IMR-90 (cell line): Measurements from ENCODE around the gene WDR17. TPM values are rescaled to one million over a fixed set of nuclear protein-coding genes. Genes with fewer than 3 reads are reported as not detected.

Source experiments
- ATAC-seq: fragments of 200-7000 bp; cut with Tn5 transposase; 2 replicates; pipeline ENCODE4 v1.9.1; 2020; ENCODE audit warnings: low read depth, mild to moderate bottlenecking, moderate library complexity
- BruUV-seq: library from RNA; stranded (reverse); fragments of 400-500 nt; replicated peaks from 2 replicates; lab custom pipeline; 2021; lab: Mats Ljungman, UMichigan
- CTCF ChIA-PET: fragments of 300-600 bp; formaldehyde crosslinking; extraction: SDS; loops from one replicate; lab custom pipeline; 2021; ENCODE audit warnings: antibody characterized with exemption; lab: Yijun Ruan, JAX
- POLR2A ChIA-PET: fragments of 300-600 bp; sonication (Branson Sonifier 250); formaldehyde crosslinking; loops from one replicate; lab custom pipeline; 2022; ENCODE audit warnings: antibody characterized with exemption; ENCODE audit not compliant: unreplicated experiment; lab: Charles Lee
- DNase-seq: peaks from one replicate; pipeline ENCODE4 v3.0.0; 2013
- H2AFZ ChIP-seq: replicated peaks from 2 replicates; pipeline ENCODE3; 2013; ENCODE audit warnings: low read length, mild to moderate bottlenecking; ENCODE audit not compliant: poor library complexity
- H2AK5ac ChIP-seq: 2 replicates; pipeline ENCODE4 v1.6.1; 2013; ENCODE audit warnings: low read depth, low read length, inconsistent platforms
- H2AK9ac ChIP-seq: replicated peaks from 2 replicates; pipeline ENCODE3; 2013; ENCODE audit warnings: mild to moderate bottlenecking, low read depth, low read length, moderate library complexity; ENCODE audit not compliant: poor library complexity
- H2BK120ac ChIP-seq: 2 replicates; pipeline ENCODE4 v1.6.1; 2013; ENCODE audit warnings: low read depth, low read length, inconsistent platforms
- H2BK15ac ChIP-seq: 3 replicates; pipeline ENCODE4 v1.6.1; 2013; ENCODE audit warnings: low read depth, low read length, inconsistent platforms
- H2BK20ac ChIP-seq: 2 replicates; pipeline ENCODE4 v1.6.1; 2013; ENCODE audit warnings: low read depth, mild to moderate bottlenecking, inconsistent platforms, low read length, moderate library complexity
- H2BK5ac ChIP-seq: 2 replicates; pipeline ENCODE4 v1.6.1; 2013; ENCODE audit warnings: mild to moderate bottlenecking, low read depth, low read length, inconsistent platforms; ENCODE audit not compliant: poor library complexity, severe bottlenecking
- H3K14ac ChIP-seq: replicated peaks from 2 replicates; pipeline ENCODE4 v1.6.1; 2013; ENCODE audit warnings: low read depth, low read length, inconsistent platforms
- H3K18ac ChIP-seq: 2 replicates; pipeline ENCODE4 v1.6.1; 2013; ENCODE audit warnings: low read depth, low read length, control low read depth
- H3K23ac ChIP-seq: 2 replicates; pipeline ENCODE4 v1.6.1; 2013; ENCODE audit warnings: low read depth, low read length, inconsistent platforms
- H3K27ac ChIP-seq: 2 replicates; pipeline ENCODE4 v1.5.1; 2013; ENCODE audit warnings: mild to moderate bottlenecking, control low read depth, low read length; ENCODE audit not compliant: insufficient read depth
- H3K27me3 ChIP-seq: 2 replicates; pipeline ENCODE4 v1.6.1; 2013; ENCODE audit warnings: low read length; ENCODE audit not compliant: control insufficient read depth, insufficient read depth
- H3K36me3 ChIP-seq: 2 replicates; pipeline ENCODE4 v1.6.1; 2013; ENCODE audit warnings: low read length, mixed read lengths; ENCODE audit not compliant: control insufficient read depth, insufficient read depth
- H3K4ac ChIP-seq: 2 replicates; pipeline ENCODE4 v1.6.1; 2013; ENCODE audit warnings: low read depth, low read length, inconsistent platforms
- H3K4me1 ChIP-seq: 2 replicates; pipeline ENCODE4 v1.6.1; 2013; ENCODE audit warnings: low read length, mixed read lengths; ENCODE audit not compliant: control insufficient read depth, insufficient read depth
- H3K4me2 ChIP-seq: 2 replicates; pipeline ENCODE4 v1.6.1; 2013; ENCODE audit warnings: low read depth, mild to moderate bottlenecking, control low read depth, low read length, moderate library complexity
- H3K4me3 ChIP-seq: 2 replicates; pipeline ENCODE4 v1.5.1; 2013; ENCODE audit warnings: low read depth, mild to moderate bottlenecking, control low read depth, low read length, moderate library complexity; ENCODE audit not compliant: insufficient read depth
- H3K56ac ChIP-seq: 2 replicates; pipeline ENCODE4 v1.6.1; 2013; ENCODE audit warnings: low read length, inconsistent platforms; ENCODE audit not compliant: insufficient read depth; ENCODE audit errors: extremely low read depth
- H3K79me1 ChIP-seq, 2 experiments: 2 replicates each; pipeline ENCODE4 v1.6.1; 2013; ENCODE audit warnings: low read length in 2 of 2, inconsistent platforms in 1 of 2, low read depth in 1 of 2
- H3K9ac ChIP-seq: 2 replicates; pipeline ENCODE4 v1.6.1; 2013; ENCODE audit warnings: low read depth, low read length, control low read depth
- H3K9me1 ChIP-seq: 2 replicates; pipeline ENCODE4 v1.6.1; 2013; ENCODE audit warnings: low read length, inconsistent platforms; ENCODE audit not compliant: insufficient read depth
- H3K9me3 ChIP-seq: 2 replicates; pipeline ENCODE4 v1.6.1; 2013; ENCODE audit warnings: low read length; ENCODE audit not compliant: control insufficient read depth, insufficient read depth
- H4K20me1 ChIP-seq: 2 replicates; pipeline ENCODE4 v1.6.1; 2013; ENCODE audit warnings: low read length, inconsistent platforms; ENCODE audit not compliant: insufficient read depth
- H4K5ac ChIP-seq: 2 replicates; pipeline ENCODE4 v1.6.1; 2013; ENCODE audit warnings: mild to moderate bottlenecking, low read depth, low read length, control low read depth
- H4K8ac ChIP-seq, 2 experiments: 2 replicates each; pipeline ENCODE4 v1.6.1; 2013; ENCODE audit warnings: low read depth in 2 of 2, low read length in 2 of 2, control low read depth in 1 of 2, inconsistent platforms in 1 of 2
- H4K91ac ChIP-seq: 2 replicates; pipeline ENCODE4 v1.6.1; 2013; ENCODE audit warnings: low read depth, low read length, inconsistent platforms; ENCODE audit not compliant: insufficient read depth
- BHLHE40 ChIP-seq: fragments of 150-350 bp; IDR thresholded peaks from 2 replicates; pipeline ENCODE4 v1.6.1; 2016; ENCODE audit warnings: mild to moderate bottlenecking, low read depth, low read length
- CEBPB ChIP-seq: IDR thresholded peaks from 2 replicates; pipeline ENCODE4 v1.6.1; 2012; ENCODE audit warnings: low read depth, low read length, improper control_type of control experiment
- CHD1 ChIP-seq: IDR thresholded peaks from 2 replicates; pipeline ENCODE4 v1.6.1; 2012; ENCODE audit warnings: low read depth, low read length, improper control_type of control experiment
- CTCF ChIP-seq: conservative IDR thresholded peaks from 2 replicates; pipeline ENCODE4 v1.5.1; 2012; ENCODE audit warnings: mild to moderate bottlenecking, low read depth, low read length, improper control_type of control experiment
- FOS ChIP-seq: fragments of 150-350 bp; IDR thresholded peaks from 2 replicates; pipeline ENCODE4 v1.6.1; 2016; ENCODE audit warnings: low read depth, low read length
- MAFK ChIP-seq: IDR thresholded peaks from 2 replicates; pipeline ENCODE4 v1.6.1; 2012; ENCODE audit warnings: low read depth, low read length, improper control_type of control experiment
- MAZ ChIP-seq: IDR thresholded peaks from 2 replicates; pipeline ENCODE4 v1.6.1; 2012; ENCODE audit warnings: low read depth, mild to moderate bottlenecking, low read length, improper control_type of control experiment, moderate library complexity, borderline replicate concordance
- NFE2L2 ChIP-seq: fragments of 150-350 bp; IDR thresholded peaks from 2 replicates; pipeline ENCODE4 v1.6.1; 2016; ENCODE audit warnings: low read depth, mild to moderate bottlenecking, low read length
- POLR2A ChIP-seq: IDR thresholded peaks from 2 replicates; pipeline ENCODE4 v1.6.1; 2012; ENCODE audit warnings: mild to moderate bottlenecking, low read depth, low read length
- RCOR1 ChIP-seq: IDR thresholded peaks from 2 replicates; pipeline ENCODE4 v1.6.1; 2012; ENCODE audit warnings: mild to moderate bottlenecking, low read length, improper control_type of control experiment; ENCODE audit not compliant: insufficient replicate concordance
- RFX5 ChIP-seq: IDR thresholded peaks from 2 replicates; pipeline ENCODE4 v1.8.0; 2012; ENCODE audit warnings: low read depth, mild to moderate bottlenecking, low read length, moderate library complexity
- SMC3 ChIP-seq: fragments of 150-350 bp; IDR thresholded peaks from 2 replicates; pipeline ENCODE4 v1.6.1; 2016; ENCODE audit warnings: low read depth, mild to moderate bottlenecking, antibody characterized with exemption, low read length, moderate library complexity
- WGBS, 2 experiments: methylation state at CpG; one replicate each; pipeline versions ENCODE4 v1.1.5 to v1.1.7; 2013; ENCODE audit warnings: missing lambda C conversion rate in 2 of 2; ENCODE audit not compliant: insufficient read length in 1 of 2; ENCODE audit errors: extremely low coverage in 2 of 2; 5-methylcytosine and 5-hydroxymethylcytosine counted together
- dilution Hi-C: fragments of 300-500 bp; cut with HindIII; formaldehyde crosslinking; loops from one replicate; pipeline ENCODE4 v1.14.3; 2018; ENCODE audit warnings: low sequenced_read_pairs; ENCODE audit not compliant: unreplicated experiment
- in situ Hi-C: fragments of 300-500 bp; cut with MboI; formaldehyde crosslinking; loops from 3 replicates; pipeline ENCODE4 v1.14.3; 2019; ENCODE audit warnings: low sequenced_read_pairs, inconsistent platforms, mixed read lengths
- intact Hi-C: fragments of 100-400 bp; cut with micrococcal nuclease; formaldehyde crosslinking; loops from 2 replicates; pipeline ENCODE4 v1.10.0; 2022
- polyA plus RNA-seq, 3 experiments: library from polyadenylated mRNA; depleted of rRNA; stranded (reverse); fragments of >200 nt; gene quantifications; 2 replicates each; pipeline ENCODE4 v1.2.3, GENCODE V29; 2012; ENCODE audit warnings: low replicate concordance in 1 of 3
- total RNA-seq: library from RNA; depleted of rRNA; stranded (reverse); fragments of >200 nt; gene quantifications from 2 replicates; pipeline ENCODE4 v1.2.3, GENCODE V29; 2012
- TF ChIP-seq, protein P1 (sequence below): fragments of 150-350 bp; IDR thresholded peaks from 2 replicates; pipeline ENCODE4 v1.6.1; 2016; ENCODE audit warnings: low read depth, mild to moderate bottlenecking, low read length, moderate library complexity, borderline replicate concordance
- TF ChIP-seq, protein P2 (sequence below): fragments of 150-350 bp; IDR thresholded peaks from 2 replicates; pipeline ENCODE4 v1.6.1; 2017; ENCODE audit warnings: mild to moderate bottlenecking, antibody characterized with exemption, low read length, low read depth

Gene WDR17
- total and polyA plus RNA-seq, 2 of the 4 experiments (the other 2 are of a cell fraction): 0.53 to 0.54 TPM

DNA sequence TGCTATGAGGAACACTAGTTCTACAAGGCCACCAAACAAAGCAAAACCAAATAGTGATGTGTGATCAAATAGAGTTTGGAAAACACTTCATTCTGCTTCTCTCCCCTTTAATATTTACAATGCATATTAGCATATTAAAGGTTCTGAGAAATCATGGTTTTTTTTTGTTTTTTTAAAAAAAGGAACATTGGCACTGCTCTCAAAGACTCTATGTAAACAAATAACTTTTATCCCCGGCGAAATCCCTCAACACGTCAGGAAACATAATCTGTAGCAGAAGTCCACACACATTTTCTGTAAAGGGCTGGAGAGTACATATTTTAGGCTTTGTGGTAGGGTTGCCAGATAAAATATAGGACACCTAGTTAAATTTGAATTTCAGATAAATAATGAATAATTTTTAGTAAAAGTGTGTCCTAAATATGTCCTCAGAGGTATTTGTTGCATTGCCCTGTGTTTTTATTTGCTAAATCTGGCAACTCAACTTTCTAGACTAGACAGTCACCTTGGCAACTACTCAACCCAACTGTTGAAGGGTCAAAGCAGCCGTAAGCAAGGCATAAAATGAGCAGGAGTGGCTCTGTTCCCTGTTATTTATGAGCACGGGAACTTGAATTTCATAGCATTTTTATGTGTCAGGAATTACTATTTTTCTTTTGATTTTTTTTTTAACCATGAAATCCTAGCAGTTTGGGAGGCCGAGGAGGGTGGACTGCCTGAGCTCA, 121.2 kb downstream of the WDR17 start:
- Histone ChIP-seq H3K27me3 (no peaks in the 10 kb centered on the region), H3K9ac (no peak overlapping the region), H4K8ac (0 out of 4 replicates have a peak overlapping the region, but pooled peaks of 1 of the 2 experiments have one; percentile 56), H2BK15ac (0 out of 3 replicates have a peak overlapping the region, but pooled peaks have one; percentile 74), H2AK5ac (no peak overlapping the region), H2BK120ac (0 out of 2 replicates have a peak overlapping the region, but pooled peaks have one; percentile 83), H4K5ac (peak overlapping the region; percentile 86; the same call in 1 of the 2 replicates), H3K9me1 (0 out of 2 replicates have a peak, but pooled peaks cover 5% of the 10 kb centered on the region), H2BK5ac (peak overlapping the region; percentile 37), H4K91ac (no peak overlapping the region), H3K27ac (no peak overlapping the region), H3K4me3 (no peak overlapping the region), H2AK9ac (no peak overlapping the region), H4K20me1 (no peaks in the 10 kb centered on the region), H3K4me1 (peaks cover 15% of the 10 kb centered on the region), H3K18ac (peak overlapping the region; percentile 89; the same call in 1 of the 2 replicates), H3K4me2 (no peak overlapping the region), H3K23ac (no peak overlapping the region), H3K56ac (no peak overlapping the region), H3K4ac (0 out of 2 replicates have a peak overlapping the region, but pooled peaks have one; percentile 67), H3K36me3 (no peaks in the 10 kb centered on the region), H3K79me1 (no peaks in the 10 kb centered on the region), H3K9me3 (no peaks in the 10 kb centered on the region), H2AFZ (no peak overlapping the region), H2BK20ac (no peak overlapping the region), H3K14ac (no peak overlapping the region)
- WGBS, 2 experiments: no CpG with 5 or more reads among the region's 6 CpGs
- no TSS peak for BruUV-seq
- ChIA-PET CTCF (no interaction called here), POLR2A (no interaction called here)
- in situ Hi-C loops (no loop called here), dilution Hi-C loops (no loop called here), intact Hi-C loops (loop anchor here (5.0 kb wide), 1 partner anchor 35 kb away; no protein-coding TSS in a partner anchor)
- DNase-seq: no peak
- ATAC-seq: no peak
- TF ChIP-seq MAFK: no peak
- no peak for TF ChIP-seq RCOR1
- no peak for TF ChIP-seq SMC3
- no peak for TF ChIP-seq CTCF
- TF ChIP-seq MAZ: no peak
- no peak for TF ChIP-seq POLR2A
- TF ChIP-seq CHD1: no peak
- no peak for TF ChIP-seq FOS
- no peak for TF ChIP-seq CEBPB
- no peak for TF ChIP-seq BHLHE40
- TF ChIP-seq RFX5: no peak
- TF ChIP-seq NFE2L2: no peak
- TF ChIP-seq, protein P1, sequence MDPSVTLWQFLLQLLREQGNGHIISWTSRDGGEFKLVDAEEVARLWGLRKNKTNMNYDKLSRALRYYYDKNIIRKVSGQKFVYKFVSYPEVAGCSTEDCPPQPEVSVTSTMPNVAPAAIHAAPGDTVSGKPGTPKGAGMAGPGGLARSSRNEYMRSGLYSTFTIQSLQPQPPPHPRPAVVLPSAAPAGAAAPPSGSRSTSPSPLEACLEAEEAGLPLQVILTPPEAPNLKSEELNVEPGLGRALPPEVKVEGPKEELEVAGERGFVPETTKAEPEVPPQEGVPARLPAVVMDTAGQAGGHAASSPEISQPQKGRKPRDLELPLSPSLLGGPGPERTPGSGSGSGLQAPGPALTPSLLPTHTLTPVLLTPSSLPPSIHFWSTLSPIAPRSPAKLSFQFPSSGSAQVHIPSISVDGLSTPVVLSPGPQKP: no peak
- TF ChIP-seq, protein P2, sequence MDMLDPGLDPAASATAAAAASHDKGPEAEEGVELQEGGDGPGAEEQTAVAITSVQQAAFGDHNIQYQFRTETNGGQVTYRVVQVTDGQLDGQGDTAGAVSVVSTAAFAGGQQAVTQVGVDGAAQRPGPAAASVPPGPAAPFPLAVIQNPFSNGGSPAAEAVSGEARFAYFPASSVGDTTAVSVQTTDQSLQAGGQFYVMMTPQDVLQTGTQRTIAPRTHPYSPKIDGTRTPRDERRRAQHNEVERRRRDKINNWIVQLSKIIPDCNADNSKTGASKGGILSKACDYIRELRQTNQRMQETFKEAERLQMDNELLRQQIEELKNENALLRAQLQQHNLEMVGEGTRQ: no peak
